Pancreas (tissue), 10 donors: ENCODE results near the gene ANKRD16. TPM values are rescaled to one million over a fixed set of nuclear protein-coding genes. Genes with fewer than 3 reads are reported as not detected.
"Not testable (repeated sequence)": the region's sequence is repeated elsewhere in the genome, so short reads cannot be mapped to it uniquely, and the experiment has no call there.

Experiments
- ATAC-seq, 4 donors: fragments of 200-7000 bp; cut with Tn5 transposase; one replicate each; pipeline versions ENCODE4 v1.8.0 to v1.9.1; 2020; ENCODE audit warnings: mild to moderate bottlenecking in 4 of 4, moderate library complexity in 4 of 4
- DNase-seq, 6 donors: peaks; one replicate each; pipeline ENCODE4 v3.0.0-alpha.2; 2020
- FAIRE-seq: peaks from 2 replicates; lab custom pipeline; 2012; peaks lifted over from hg19 to GRCh38; lab: Jason Lieb, UNC
- H3K27ac ChIP-seq, 4 donors: fragments of 200-600 bp; sonication (generic); 1 replicate in 3 of 4; 2 replicates in 1 of 4; pipeline versions ENCODE4 v1.5.0 to v1.8.0; 2020
- H3K27me3 ChIP-seq, 4 donors: fragments of 200-600 bp; one replicate each; pipeline ENCODE4 v1.8.0; 2021
- H3K36me3 ChIP-seq, 3 donors: fragments of 200-600 bp; sonication (generic) in 1 of 3; one replicate each; pipeline versions ENCODE4 v1.5.0 to v1.8.0; 2020 to 2021
- H3K4me1 ChIP-seq, 3 donors: fragments of 200-600 bp; one replicate each; pipeline ENCODE4 v1.8.0; 2021
- H3K4me3 ChIP-seq, 4 donors: fragments of 200-600 bp; sonication (generic) in 2 of 4; one replicate each; pipeline versions ENCODE4 v1.5.0 to v1.8.0; 2020 to 2021
- H3K9me3 ChIP-seq, 4 donors: fragments of 200-600 bp; one replicate each; pipeline ENCODE4 v1.8.0; 2021
- CTCF ChIP-seq, 4 donors: fragments of 200-600 bp; sonication (generic) in 3 of 4; IDR thresholded peaks; one replicate each; pipeline versions ENCODE4 v1.5.0 to v1.8.0; 2021; ENCODE audit warnings: antibody characterized with exemption in 4 of 4
- WGBS, 2 donors: extraction: QIAGEN DNeasy Blood & Tissue Kit; methylation state at CpG; one replicate each; pipeline ENCODE4 v1.1.7; 2013; 5-methylcytosine and 5-hydroxymethylcytosine counted together
- intact Hi-C, 3 donors: fragments of 100-400 bp; cut with DNase I; formaldehyde crosslinking; loops; one replicate each; pipeline versions ENCODE4 v1.11.1 to v1.14.2; 2022
- polyA plus RNA-seq, 2 donors: library from polyadenylated mRNA; stranded (reverse); fragments of 200-250 nt; gene quantifications; one replicate each; pipeline ENCODE4 v1.2.3, GENCODE V29; 2013
- total RNA-seq, 6 donors: library from RNA; stranded (reverse); fragmentation: NEBNext Ultra II Directional in 4 of 6; extraction: Animal tissue kit (Norgen Biotek cat#: 25700) in 4 of 6; gene quantifications; one replicate each; pipeline versions ENCODE4 v1.2.1 to v1.2.4, GENCODE V29; 2021 to 2023
- donor health status: healthy with polysubstance abuse.
- donor health status: DM: no; HTN: no; CAD: no; lungs with moderate emphysema.
- donor health status: DM: no; HTN: no; CAD: no.
- donor health status: control.
- donor health status: control.
- donor health status: Bipolar disorder and iron deficiency.
- donor health status: DM: yes; HTN: yes; CAD: no.
- donor health status: DM: no; HTN: no; CAD: no.
- donor health status: DM: no; HTN: no; CAD: no.
- donor health status: DM: yes; HTN: yes; CAD: no.

ANKRD16 gene
- total and polyA plus RNA-seq, 8 donors = 3.0 to 5.5 (median 4.6) TPM

- no peak for FAIRE-seq
- intact Hi-C loops = no loop called here
- ATAC-seq = peak in 3 of 4 donors; percentile 71 to 82 (median 75)
- H3K4me3 ChIP-seq = no peak overlapping the region
- no peaks in the 10 kb centered on the region for H3K36me3 ChIP-seq
- peak in 1 of 6 donors; percentile 25 for DNase-seq
- no peak for TF ChIP-seq CTCF (IDR thresholded peaks at IDR 0.05)
- 57 to 58% methylated on average over 9 of the region's 9 CpGs for WGBS, 2 donors
- no peaks in the 10 kb centered on the region for H3K27me3 ChIP-seq
- peaks cover 0 to 4% (median 0%) of the 10 kb centered on the region in 3 donors for H3K4me1 ChIP-seq
- H3K27ac ChIP-seq = no peak overlapping the region
- H3K9me3 ChIP-seq = no peaks in the 10 kb centered on the region
These were observed 60.4 kb downstream of the ANKRD16 start for GRCh38 chr10:5829267-5829666.

- H3K27ac ChIP-seq = no peak overlapping the region
- DNase-seq = no peak
- peaks cover 0 to 4% (median 0%) of the 10 kb centered on the region in 3 donors for H3K4me1 ChIP-seq
These were observed 61.0 kb downstream of the ANKRD16 start for GRCh38 chr10:5828725-5829124.

GRCh38 chr10:5827841-5828240 is 61.9 kb downstream of the ANKRD16 start:
- no peak for DNase-seq
- intact Hi-C loops = no loop called here
- Histone ChIP-seq H3K27ac (no peak overlapping the region), H3K4me1 (peaks cover 0 to 4% (median 0%) of the 10 kb centered on the region in 3 donors), H3K27me3 (no peaks in the 10 kb centered on the region), H3K9me3 (no peaks in the 10 kb centered on the region), H3K4me3 (no peak overlapping the region), H3K36me3 (no peaks in the 10 kb centered on the region)
- no peak for TF ChIP-seq CTCF (IDR thresholded peaks at IDR 0.05)
- FAIRE-seq = no peak
- 83 to 87% methylated on average over 6 of the region's 6 CpGs for WGBS, 2 donors
- ATAC-seq = no peak

More at GRCh38 chr10:5828725-5829124, 61.0 kb downstream of the ANKRD16 start:
- TF ChIP-seq CTCF (IDR thresholded peaks at IDR 0.05) = no peak
- no peak for ATAC-seq
- Histone ChIP-seq H3K27me3 (no peaks in the 10 kb centered on the region), H3K4me3 (no peak overlapping the region), H3K36me3 (no peaks in the 10 kb centered on the region), H3K9me3 (no peaks in the 10 kb centered on the region)
- intact Hi-C loops = no loop called here
- FAIRE-seq = no peak
- 87 to 88% methylated on average over 16 of the region's 16 CpGs for WGBS, 2 donors

- H3K9me3 ChIP-seq, DNase-seq, intact Hi-C loops, FAIRE-seq, H3K27me3 ChIP-seq, H3K27ac ChIP-seq, H3K4me1 ChIP-seq, ATAC-seq, H3K4me3 ChIP-seq, H3K36me3 ChIP-seq: not testable (repeated sequence)
- WGBS, 2 donors = 92 to 94% methylated on average over 6 of the region's 6 CpGs
These were observed 63.2 kb downstream of the ANKRD16 start for GRCh38 chr10:5826511-5826910.

GRCh38 chr10:5818894-5819293 is 70.8 kb downstream of the ANKRD16 start:
- FAIRE-seq (no peak), ATAC-seq (no peak), DNase-seq (no peak)
- intact Hi-C loops = no loop called here
- no peak for TF ChIP-seq CTCF (IDR thresholded peaks at IDR 0.05)
- Histone ChIP-seq H3K9me3 (no peaks in the 10 kb centered on the region), H3K27ac (no peak overlapping the region), H3K4me1 (peaks cover 0 to 9% (median 7%) of the 10 kb centered on the region in 3 donors), H3K4me3 (no peak overlapping the region), H3K36me3 (no peaks in the 10 kb centered on the region), H3K27me3 (no peaks in the 10 kb centered on the region)
- 83 to 92% methylated on average over 6 of the region's 6 CpGs for WGBS, 2 donors
